ENCODE data around the gene ANKRD13D. TPM values are rescaled to one million over a fixed set of nuclear protein-coding genes. Genes with fewer than 3 reads are reported as not detected.
A peak's percentile ranks its signal among the peaks of the same experiment; 100 is the strongest.

ANKRD13D gene
- total and polyA plus RNA-seq, 12 donors, result 8.7 to 205 (median 40.4) TPM

DNA sequence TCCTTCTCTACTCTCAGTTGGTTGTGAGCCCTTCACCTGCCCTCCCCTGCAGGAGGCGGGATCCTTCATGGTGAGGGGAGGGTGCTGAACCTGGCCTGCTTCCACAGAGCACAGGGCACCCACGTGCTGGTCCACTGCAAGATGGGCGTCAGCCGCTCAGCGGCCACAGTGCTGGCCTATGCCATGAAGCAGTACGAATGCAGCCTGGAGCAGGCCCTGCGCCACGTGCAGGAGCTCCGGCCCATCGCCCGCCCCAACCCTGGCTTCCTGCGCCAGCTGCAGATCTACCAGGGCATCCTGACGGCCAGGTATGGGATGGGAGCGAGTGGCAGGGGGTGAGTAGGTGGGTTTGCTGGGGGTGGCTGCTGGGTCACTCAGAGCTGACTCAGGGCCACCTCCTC lies 20.6 kb downstream of the ANKRD13D start:
- Histone ChIP-seq H3K27me3 (no peaks in the 10 kb centered on the region), H3K4me3 (no peak overlapping the region), H3K36me3 (replicated peaks in 1 of 2) (peaks cover 0 to 20% of the 10 kb centered on the region in 2 donors), H3K4me1 (replicated peaks in 1 of 2) (peaks cover 0 to 1% of the 10 kb centered on the region in 2 donors), H3K9me3 (replicated peaks in 1 of 3) (no peaks in the 10 kb centered on the region), H3K27ac (no peak overlapping the region)
- DNase-seq, result peak in 1 of 7 donors; percentile 40
- TF ChIP-seq POLR2A (IDR thresholded peaks at IDR 0.05), result no peak
- TF ChIP-seq CTCF (IDR thresholded peaks at IDR 0.05), result no peak
- 93 to 95% (median 94%) methylated on average over 10 to 14 of the region's 14 CpGs for WGBS, 4 donors
- intact Hi-C loops (cut with DNase I), result loop anchor here in 1 of 2 donors (10.0 kb wide), 1 partner anchor 225 kb away; no protein-coding TSS in a partner anchor

GRCh38 chr11:67310246-67311050 lies 21.3 kb downstream of the ANKRD13D start:
- Histone ChIP-seq H3K4me1 (replicated peaks in 1 of 2) (no peaks in the 10 kb centered on the region), H3K4me3 (no peak overlapping the region), H3K9me3 (replicated peaks in 1 of 3) (no peaks in the 10 kb centered on the region), H3K27ac (no peak overlapping the region), H3K36me3 (replicated peaks in 1 of 2) (peaks cover 0 to 20% of the 10 kb centered on the region in 2 donors), H3K27me3 (no peaks in the 10 kb centered on the region)
- DNase-seq, result peak in 1 of 7 donors; percentile 44
- 90 to 96% (median 94%) methylated on average over 15 to 19 of the region's 19 CpGs for WGBS, 4 donors
- no peak for TF ChIP-seq CTCF (IDR thresholded peaks at IDR 0.05)
- TF ChIP-seq POLR2A (IDR thresholded peaks at IDR 0.05), result no peak
- intact Hi-C loops (cut with DNase I), result loop anchor here in 1 of 2 donors (10.0 kb wide), 1 partner anchor 226 kb away; no protein-coding TSS in a partner anchor

DNA sequence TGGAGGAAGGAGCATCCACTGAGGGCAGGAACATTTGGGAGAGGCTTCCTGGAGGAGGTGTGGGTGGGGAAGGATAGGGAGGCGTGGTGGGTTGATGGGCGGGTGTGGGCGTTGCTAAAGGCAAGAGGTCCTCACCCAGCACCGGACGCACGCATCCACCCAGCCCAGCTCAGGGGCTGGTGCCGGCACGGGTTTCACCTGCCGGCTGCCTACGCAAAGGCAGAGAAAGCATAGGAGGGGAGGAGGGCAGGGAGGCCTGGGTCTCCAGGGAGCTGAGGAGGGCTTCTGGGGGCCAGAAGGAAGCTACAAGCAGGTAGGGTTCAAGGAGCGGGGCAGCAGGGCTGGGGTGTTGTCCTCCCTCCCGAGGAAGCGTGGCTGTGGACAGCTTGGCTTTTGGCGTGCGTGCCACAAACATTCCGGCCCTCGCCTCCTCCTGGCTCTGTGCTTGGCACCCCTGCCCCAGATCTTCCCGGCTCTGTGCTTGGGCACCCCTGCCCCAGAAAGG lies 22.0 kb downstream of the ANKRD13D start:
- WGBS, 4 donors, result 86 to 93% (median 88%) methylated on average over 18 of the region's 18 CpGs
- peaks cover 0 to 20% of the 10 kb centered on the region in 2 donors for H3K36me3 ChIP-seq (replicated peaks in 1 of 2)
- intact Hi-C loops (cut with DNase I), result loop anchor here in 1 of 2 donors (10.0 kb wide), 1 partner anchor 226 kb away; no protein-coding TSS in a partner anchor
- TF ChIP-seq CTCF (IDR thresholded peaks at IDR 0.05) (no peak), POLR2A (IDR thresholded peaks at IDR 0.05) (no peak)
- H3K4me3 ChIP-seq, result no peak overlapping the region
- DNase-seq, result peak in 2 of 7 donors; percentile 9 to 36
- no peaks in the 10 kb centered on the region for H3K9me3 ChIP-seq (replicated peaks in 1 of 3)
- no peaks in the 10 kb centered on the region for H3K4me1 ChIP-seq (replicated peaks in 1 of 2)
- no peaks in the 10 kb centered on the region for H3K27me3 ChIP-seq
- H3K27ac ChIP-seq, result no peak overlapping the region

DNA sequence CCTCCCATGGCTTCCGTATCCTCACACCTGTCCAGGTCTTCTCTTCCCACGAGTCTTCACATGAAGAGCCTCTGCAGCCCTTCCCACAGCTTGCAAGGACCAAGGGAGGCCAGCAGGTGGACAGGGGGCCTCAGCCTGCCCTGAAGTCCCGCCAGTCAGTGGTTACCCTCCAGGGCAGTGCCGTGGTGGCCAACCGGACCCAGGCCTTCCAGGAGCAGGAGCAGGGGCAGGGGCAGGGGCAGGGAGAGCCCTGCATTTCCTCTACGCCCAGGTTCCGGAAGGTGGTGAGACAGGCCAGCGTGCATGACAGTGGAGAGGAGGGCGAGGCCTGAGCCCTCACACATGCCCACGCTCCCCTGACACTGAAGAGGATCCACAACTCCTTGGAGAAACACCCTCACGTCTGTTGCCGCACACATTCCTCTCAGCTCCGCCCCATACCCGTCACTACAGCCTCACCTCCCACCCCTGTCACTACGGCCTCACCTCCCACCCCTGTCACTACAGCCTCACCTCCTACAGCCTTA lies 22.5 kb downstream of the ANKRD13D start:
- H3K36me3 ChIP-seq (replicated peaks in 1 of 2), result peaks cover 0 to 20% of the 10 kb centered on the region in 2 donors
- no peak overlapping the region for H3K27ac ChIP-seq
- TF ChIP-seq CTCF (IDR thresholded peaks at IDR 0.05) (no peak), POLR2A (IDR thresholded peaks at IDR 0.05) (no peak)
- 86 to 96% (median 95%) methylated on average over 12 to 15 of the region's 15 CpGs for WGBS, 4 donors
- no peaks in the 10 kb centered on the region for H3K27me3 ChIP-seq
- no peak overlapping the region for H3K4me3 ChIP-seq
- intact Hi-C loops (cut with DNase I), result loop anchor here in 1 of 2 donors (10.0 kb wide), 1 partner anchor 227 kb away; no protein-coding TSS in a partner anchor
- peak in 1 of 7 donors; percentile 41 for DNase-seq
- H3K4me1 ChIP-seq (replicated peaks in 1 of 2), result no peaks in the 10 kb centered on the region
- no peaks in the 10 kb centered on the region for H3K9me3 ChIP-seq (replicated peaks in 1 of 3)
